ENCODE measurements around the gene ZNF879. TPM values are rescaled to one million over a fixed set of nuclear protein-coding genes. Genes with fewer than 3 reads are reported as not detected.

The ZNF879 gene
- total and polyA plus RNA-seq, 2 of the 13 experiments (the other 11 are each of a cell fraction or from before 2014, with no cell fraction given) = 0.83 to 2.8 TPM

DNA sequence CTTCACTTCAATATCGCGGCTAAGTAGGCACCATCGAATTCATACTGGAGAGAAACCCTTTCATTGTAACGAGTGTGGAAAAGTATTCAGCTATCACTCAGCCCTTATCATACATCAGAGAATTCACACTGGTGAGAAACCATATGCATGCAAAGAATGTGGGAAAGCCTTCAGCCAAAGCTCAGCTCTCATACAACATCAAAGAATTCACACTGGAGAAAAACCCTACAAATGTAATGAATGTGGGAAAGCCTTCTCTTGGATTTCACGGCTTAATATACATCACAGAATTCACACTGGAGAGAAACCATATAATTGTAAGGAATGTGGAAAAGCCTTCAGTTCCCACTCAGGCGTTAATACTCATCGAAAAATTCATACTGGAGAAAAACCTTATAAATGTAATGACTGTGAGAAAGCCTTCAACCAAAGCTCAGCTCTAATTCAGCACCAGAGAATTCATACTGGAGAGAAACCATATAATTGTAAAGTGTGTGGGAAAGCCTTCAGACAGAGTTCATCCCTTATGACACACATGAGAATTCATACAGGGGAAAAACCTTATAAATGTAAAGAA is 9.5 kb downstream of the ZNF879 start:
- Histone ChIP-seq H3K27me3 (ENCODE audit: control insufficient read depth in 1 of 2, insufficient read depth in 2 of 2, low read length in 2 of 2) (no peaks in the 10 kb centered on the region; a peak in 1 of 5 replicates), H3K79me2 (ENCODE audit: insufficient read depth, low read length) (no peaks in the 10 kb centered on the region), H4K20me1 (ENCODE audit: insufficient read depth, low read length) (no peaks in the 10 kb centered on the region), H3K27ac (ENCODE audit: extremely low read length, insufficient read depth, low read length) (no peak overlapping the region), H2AFZ (ENCODE audit: low read length) (no peak overlapping the region), H3K4me2 (ENCODE audit: low read depth, low read length) (no peak overlapping the region), H3K9ac (ENCODE audit: insufficient read depth, low read depth, low read length) (no peak overlapping the region), H3K4me1 (ENCODE audit: insufficient read depth, low read length) (no peaks in the 10 kb centered on the region), H3K4me3 (replicated peaks in 1 of 3; ENCODE audit: insufficient read depth in 1 of 3, low read depth in 2 of 3, low read length in 3 of 3) (no peak overlapping the region), H3K9me3 (ENCODE audit: low read length) (peaks cover 87% of the 10 kb centered on the region), H3K36me3 (replicated peaks in 1 of 2; ENCODE audit: control insufficient read depth in 1 of 2, insufficient read depth in 2 of 2, low read length in 2 of 2) (peaks cover 1 to 7% of the 10 kb centered on the region in 2 experiments; a peak in 2 of 5 replicates)
- 64% methylated on average over 7 of the region's 7 CpGs for WGBS (ENCODE audit: low lambda C conversion rate)
- ChIA-PET POLR2A (no interaction called here), CTCF (ENCODE audit: low intra/inter-chr PET ratio, low total read pairs) (no interaction called here)
- TF ChIP-seq, protein P1, sequence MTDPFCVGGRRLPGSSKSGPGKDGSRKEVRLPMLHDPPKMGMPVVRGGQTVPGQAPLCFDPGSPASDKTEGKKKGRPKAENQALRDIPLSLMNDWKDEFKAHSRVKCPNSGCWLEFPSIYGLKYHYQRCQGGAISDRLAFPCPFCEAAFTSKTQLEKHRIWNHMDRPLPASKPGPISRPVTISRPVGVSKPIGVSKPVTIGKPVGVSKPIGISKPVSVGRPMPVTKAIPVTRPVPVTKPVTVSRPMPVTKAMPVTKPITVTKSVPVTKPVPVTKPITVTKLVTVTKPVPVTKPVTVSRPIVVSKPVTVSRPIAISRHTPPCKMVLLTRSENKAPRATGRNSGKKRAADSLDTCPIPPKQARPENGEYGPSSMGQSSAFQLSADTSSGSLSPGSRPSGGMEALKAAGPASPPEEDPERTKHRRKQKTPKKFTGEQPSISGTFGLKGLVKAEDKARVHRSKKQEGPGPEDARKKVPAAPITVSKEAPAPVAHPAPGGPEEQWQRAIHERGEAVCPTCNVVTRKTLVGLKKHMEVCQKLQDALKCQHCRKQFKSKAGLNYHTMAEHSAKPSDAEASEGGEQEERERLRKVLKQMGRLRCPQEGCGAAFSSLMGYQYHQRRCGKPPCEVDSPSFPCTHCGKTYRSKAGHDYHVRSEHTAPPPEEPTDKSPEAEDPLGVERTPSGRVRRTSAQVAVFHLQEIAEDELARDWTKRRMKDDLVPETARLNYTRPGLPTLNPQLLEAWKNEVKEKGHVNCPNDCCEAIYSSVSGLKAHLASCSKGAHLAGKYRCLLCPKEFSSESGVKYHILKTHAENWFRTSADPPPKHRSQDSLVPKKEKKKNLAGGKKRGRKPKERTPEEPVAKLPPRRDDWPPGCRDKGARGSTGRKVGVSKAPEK (CRISPR knock-in tag; IDR thresholded peaks at IDR 0.05; ENCODE audit: borderline replicate concordance) = no peak
- no peak for TF ChIP-seq ETS1 (CRISPR knock-in tag; IDR thresholded peaks at IDR 0.05)
- no peak for TF ChIP-seq GABPB1 (CRISPR knock-in tag; IDR thresholded peaks at IDR 0.05)
- no peak for TF ChIP-seq ZNF770 (CRISPR knock-in tag; IDR thresholded peaks at IDR 0.05)
- no peak for TF ChIP-seq EHMT2 (IDR thresholded peaks at IDR 0.05; ENCODE audit: borderline replicate concordance, low read depth, low read length)
- no peak for TF ChIP-seq BRCA1 (CRISPR knock-in tag; IDR thresholded peaks at IDR 0.05)
- TF ChIP-seq ZNF7 (CRISPR knock-in tag; IDR thresholded peaks at IDR 0.05) = no peak
- no peak for TF ChIP-seq RXRB (CRISPR knock-in tag; IDR thresholded peaks at IDR 0.05; ENCODE audit: borderline replicate concordance)
- TF ChIP-seq ZNF160 (CRISPR knock-in tag; IDR thresholded peaks at IDR 0.05) = no peak
- no peak for TF ChIP-seq POLR2AphosphoS2 (IDR thresholded peaks at IDR 0.05; ENCODE audit: low read depth, low read length)
- no TSS peak for BruUV-seq (replicated peaks)
- intact Hi-C loops (cut with micrococcal nuclease; ENCODE audit: unreplicated experiment) (no loop called here), in situ Hi-C loops (cut with HindIII; ENCODE audit: extremely low pct_ligation_motif_present, low pct_unique_long_range_greater_than_20kb) (no loop called here)
- ATAC-seq (no peak), DNase-seq (ENCODE audit: low spot score) (no peak), FAIRE-seq (no peak)
